Right lobe of liver (tissue), 6 donors: ENCODE results near the gene CPNE7. TPM values are rescaled to one million over a fixed set of nuclear protein-coding genes. Genes with fewer than 3 reads are reported as not detected.

Experiments used
- ATAC-seq, 4 donors: fragments of 200-7000 bp; cut with Tn5 transposase; one replicate each; pipeline ENCODE4 v1.9.1; 2020; ENCODE audit warnings: mild to moderate bottlenecking in 4 of 4, moderate library complexity in 4 of 4
- DNase-seq, 3 donors: peaks; one replicate each; pipeline ENCODE4 v3.0.0-alpha.2; 2020
- H3K27ac ChIP-seq, 3 donors: fragments of 200-600 bp; one replicate each; pipeline ENCODE4 v1.8.0; 2022
- H3K27me3 ChIP-seq, 2 donors: fragments of 200-600 bp; one replicate each; pipeline ENCODE4 v1.8.0; 2022
- H3K36me3 ChIP-seq, 4 donors: fragments of 200-600 bp; sonication (generic) in 1 of 4; one replicate each; pipeline versions ENCODE4 v1.5.1 to v1.8.0; 2017 to 2022; ENCODE audit warnings: control low read depth in 1 of 4
- H3K4me1 ChIP-seq, 4 donors: fragments of 200-600 bp; sonication (generic) in 1 of 4; one replicate each; pipeline versions ENCODE4 v1.5.1 to v1.8.0; 2017 to 2022; ENCODE audit warnings: control low read depth in 1 of 4
- H3K4me3 ChIP-seq, 3 donors: fragments of 200-600 bp; one replicate each; pipeline ENCODE4 v1.8.0; 2022
- H3K9me3 ChIP-seq, 4 donors: fragments of 200-600 bp; sonication (generic) in 1 of 4; one replicate each; pipeline versions ENCODE4 v1.5.1 to v1.8.0; 2017 to 2022; ENCODE audit warnings: control low read depth in 1 of 4
- POLR2A ChIP-seq: fragments of 450-650 bp; IDR thresholded peaks from one replicate; pipeline ENCODE4 v1.6.1; 2017; ENCODE audit warnings: antibody characterized with exemption, mild to moderate bottlenecking
- WGBS: methylation state at CpG from one replicate; pipeline ENCODE4 v1.1.6; 2018; ENCODE audit warnings: low coverage, low lambda C conversion rate; ENCODE audit not compliant: insufficient coverage; ENCODE audit errors: missing lambda C conversion rate; 5-methylcytosine and 5-hydroxymethylcytosine counted together
- intact Hi-C, 2 donors: fragments of 100-400 bp; cut with DNase I; formaldehyde crosslinking; loops; one replicate each; pipeline versions ENCODE4 v1.11.2 to v1.14.1; 2022
- total RNA-seq, 6 experiments: library from RNA; depleted of rRNA in 2 of 6; stranded (reverse); fragments of >200 nt in 2 of 6; fragmentation: NEBNext Ultra II Directional in 3 of 6; extraction: Animal tissue kit (Norgen Biotek cat#: 25700) in 3 of 6; gene quantifications; one replicate each; pipeline versions ENCODE4 v1.1.0 to v1.2.4, GENCODE V29; 2016 to 2023
- TF ChIP-seq, protein P1 (sequence below), 4 donors: fragments of 200-600 bp in 3 of 4; fragments of 450-650 bp in 1 of 4; IDR thresholded peaks; one replicate each; pipeline versions ENCODE4 v1.5.1 to v1.8.0; 2016 to 2022; ENCODE audit warnings: antibody characterized with exemption in 4 of 4, mild to moderate bottlenecking in 2 of 4
- donor health status: DM: no; HTN: yes; CAD: no.
- donor health status: DM: no; HTN: no; CAD: no.
- donor health status: DM: no; HTN: no; CAD: no.
- donor health status: DM: no; HTN: yes; CAD: no.
- donor health status: DM: no; HTN: yes; CAD: no.

Gene CPNE7
- total RNA-seq, 6 experiments from 2014 or later: 0.33 to 3.7 (median 0.77) TPM

DNA sequence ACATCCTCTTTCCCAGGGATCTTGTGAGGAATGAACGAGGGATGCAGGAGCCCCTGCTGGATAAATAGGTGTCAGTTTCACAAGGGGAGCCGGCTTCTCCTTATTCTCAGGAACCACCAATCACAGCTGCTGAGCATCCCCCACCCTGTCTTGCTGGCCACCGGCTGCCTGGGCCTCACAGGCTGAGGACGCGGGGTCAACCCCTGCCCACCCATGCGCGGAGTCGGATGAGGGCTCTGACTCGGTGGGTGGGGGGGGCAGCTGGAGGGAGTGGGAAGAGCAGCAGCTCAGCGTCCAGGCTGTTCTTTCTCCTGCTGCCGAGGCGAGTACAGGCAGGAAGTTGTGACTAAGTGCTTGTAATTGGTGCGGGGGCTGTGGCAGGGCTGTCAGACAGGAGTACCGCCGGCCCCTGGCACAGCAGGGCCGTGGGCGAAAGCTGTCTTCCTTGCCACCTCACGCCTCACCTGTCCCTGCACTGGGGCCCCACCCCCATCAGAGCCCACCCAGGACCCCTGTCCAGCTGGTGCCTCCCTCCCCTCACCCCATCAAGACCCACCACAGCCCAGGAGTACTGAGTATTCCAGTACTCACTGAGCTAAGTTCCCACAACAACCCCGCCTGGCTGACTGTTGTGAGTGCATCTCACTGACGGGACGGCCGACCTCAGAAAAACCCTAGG lies 26.9 kb downstream of the CPNE7 start:
- no peak overlapping the region for H3K27ac ChIP-seq
- peak; percentile 43 to 70 (median 52) for ATAC-seq
- H3K27me3 ChIP-seq: no peaks in the 10 kb centered on the region
- no peak for TF ChIP-seq POLR2A
- TF ChIP-seq, protein P1, sequence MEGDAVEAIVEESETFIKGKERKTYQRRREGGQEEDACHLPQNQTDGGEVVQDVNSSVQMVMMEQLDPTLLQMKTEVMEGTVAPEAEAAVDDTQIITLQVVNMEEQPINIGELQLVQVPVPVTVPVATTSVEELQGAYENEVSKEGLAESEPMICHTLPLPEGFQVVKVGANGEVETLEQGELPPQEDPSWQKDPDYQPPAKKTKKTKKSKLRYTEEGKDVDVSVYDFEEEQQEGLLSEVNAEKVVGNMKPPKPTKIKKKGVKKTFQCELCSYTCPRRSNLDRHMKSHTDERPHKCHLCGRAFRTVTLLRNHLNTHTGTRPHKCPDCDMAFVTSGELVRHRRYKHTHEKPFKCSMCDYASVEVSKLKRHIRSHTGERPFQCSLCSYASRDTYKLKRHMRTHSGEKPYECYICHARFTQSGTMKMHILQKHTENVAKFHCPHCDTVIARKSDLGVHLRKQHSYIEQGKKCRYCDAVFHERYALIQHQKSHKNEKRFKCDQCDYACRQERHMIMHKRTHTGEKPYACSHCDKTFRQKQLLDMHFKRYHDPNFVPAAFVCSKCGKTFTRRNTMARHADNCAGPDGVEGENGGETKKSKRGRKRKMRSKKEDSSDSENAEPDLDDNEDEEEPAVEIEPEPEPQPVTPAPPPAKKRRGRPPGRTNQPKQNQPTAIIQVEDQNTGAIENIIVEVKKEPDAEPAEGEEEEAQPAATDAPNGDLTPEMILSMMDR (IDR thresholded peaks at IDR 0.05): no peak
- H3K4me1 ChIP-seq: no peaks in the 10 kb centered on the region
- no peak for DNase-seq
- intact Hi-C loops: no loop called here
- H3K36me3 ChIP-seq: no peaks in the 10 kb centered on the region
- WGBS: 0% methylated on average over 4 of the region's 22 CpGs
- no peaks in the 10 kb centered on the region for H3K9me3 ChIP-seq
- no peak overlapping the region for H3K4me3 ChIP-seq

DNA sequence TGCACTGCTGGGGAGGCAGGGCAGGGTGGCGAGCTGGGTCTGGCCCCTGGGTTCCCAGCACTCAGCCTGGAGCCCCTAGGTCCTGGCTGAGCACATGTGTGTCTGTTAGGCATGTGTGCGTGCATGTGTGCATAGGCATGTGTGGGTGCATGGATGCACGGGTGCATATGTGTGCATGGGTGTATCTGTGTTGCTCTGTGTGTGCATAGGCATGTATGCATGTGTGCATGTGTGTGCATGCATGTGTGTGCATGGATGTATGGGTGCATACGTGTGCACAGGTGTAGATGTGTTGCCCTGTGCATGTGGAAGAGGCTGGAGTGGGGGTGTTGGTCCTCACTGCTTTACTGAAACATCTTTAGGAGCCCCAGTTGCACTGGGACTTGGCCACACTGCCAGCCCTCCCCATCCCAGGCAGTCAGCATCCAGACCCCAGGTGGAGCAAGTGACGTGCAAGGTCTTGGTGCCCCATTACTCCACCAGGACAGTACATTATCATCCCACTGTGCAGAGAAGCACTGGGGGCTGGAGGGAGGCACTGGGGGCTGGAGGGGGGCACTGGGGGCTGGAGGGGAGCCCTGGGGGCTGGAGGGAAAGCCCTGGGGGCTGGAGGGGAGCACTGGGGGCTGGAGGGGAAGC lies 27.5 kb downstream of the CPNE7 start:
- no peak for TF ChIP-seq POLR2A
- TF ChIP-seq, protein P1 (IDR thresholded peaks at IDR 0.05): no peak
- no peaks in the 10 kb centered on the region for H3K27me3 ChIP-seq
- no peaks in the 10 kb centered on the region for H3K9me3 ChIP-seq
- no peak overlapping the region for H3K4me3 ChIP-seq
- intact Hi-C loops: no loop called here
- no peaks in the 10 kb centered on the region for H3K36me3 ChIP-seq
- peak in 2 of 4 donors; percentile 8 to 12 for ATAC-seq
- H3K27ac ChIP-seq: no peak overlapping the region
- no peak for DNase-seq
- no peaks in the 10 kb centered on the region for H3K4me1 ChIP-seq
- WGBS: no CpG with 5 or more reads among the region's 5 CpGs

DNA sequence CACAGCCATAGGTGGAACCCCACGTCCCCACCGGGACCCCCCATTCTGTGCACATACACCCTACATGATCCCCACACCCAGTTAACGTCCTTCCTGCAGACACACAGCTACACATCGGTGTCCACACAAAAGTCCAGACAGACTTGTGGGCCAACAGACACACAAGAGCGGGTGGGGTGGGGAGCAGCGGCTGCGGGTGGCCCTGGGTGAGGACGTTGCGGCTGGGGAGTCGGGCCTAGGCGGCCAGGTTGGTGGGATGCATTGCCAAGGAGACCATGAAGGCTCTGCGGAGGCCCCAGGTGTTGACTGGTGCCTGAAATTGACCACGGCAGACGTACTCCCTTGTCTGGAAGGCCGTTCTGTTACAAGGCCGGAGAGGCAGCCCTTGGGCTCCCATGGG lies 29.2 kb downstream of the CPNE7 start:
- H3K27me3 ChIP-seq: no peaks in the 10 kb centered on the region
- no peak overlapping the region for H3K27ac ChIP-seq
- TF ChIP-seq, protein P1 (IDR thresholded peaks at IDR 0.05): no peak
- TF ChIP-seq POLR2A: no peak
- ATAC-seq (no peak), DNase-seq (no peak)
- no peaks in the 10 kb centered on the region for H3K9me3 ChIP-seq
- WGBS: 69% methylated on average over 7 of the region's 16 CpGs
- no peak overlapping the region for H3K4me3 ChIP-seq
- H3K36me3 ChIP-seq: no peaks in the 10 kb centered on the region
- intact Hi-C loops: no loop called here
- H3K4me1 ChIP-seq: no peaks in the 10 kb centered on the region

DNA sequence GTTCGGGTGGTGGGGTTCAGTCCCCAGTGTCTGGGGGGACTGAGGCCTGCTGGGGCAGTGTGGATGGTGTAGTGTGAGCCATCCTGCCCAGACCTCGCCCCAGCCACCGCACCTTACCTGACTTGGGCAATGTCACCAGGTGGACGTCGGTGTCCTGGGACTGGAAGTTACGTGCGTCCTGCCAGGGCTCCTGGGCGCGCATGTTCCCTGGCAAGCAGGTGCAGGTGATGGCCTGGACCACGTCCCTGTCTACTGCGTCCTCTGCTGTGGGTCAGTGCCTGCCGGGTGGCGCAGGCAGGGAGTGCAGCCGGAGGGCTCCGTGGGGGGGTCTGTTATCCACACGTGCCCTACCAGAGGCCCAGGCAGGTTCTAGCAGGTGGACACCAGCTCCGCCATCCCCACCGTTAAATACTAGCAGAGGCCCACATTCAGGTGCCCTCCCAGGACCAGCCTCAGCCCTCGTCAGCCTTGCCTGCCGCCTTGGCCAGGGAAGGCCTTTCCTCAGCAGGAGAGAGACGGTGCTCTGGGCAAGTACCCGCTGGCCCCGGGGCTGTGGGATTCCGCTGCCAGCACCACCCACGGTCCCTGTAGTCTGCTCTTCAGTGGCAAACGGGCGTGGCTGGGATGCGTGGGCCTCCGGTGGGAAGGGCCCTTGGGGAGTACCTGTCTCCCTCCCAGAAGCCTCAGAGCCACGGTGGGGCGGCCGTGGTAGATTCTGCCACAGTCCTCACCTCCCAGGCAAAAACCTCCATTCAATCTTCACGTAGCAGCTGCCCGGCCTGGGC lies 29.8 kb downstream of the CPNE7 start:
- TF ChIP-seq, protein P1 (IDR thresholded peaks at IDR 0.05): no peak
- no peak for TF ChIP-seq POLR2A
- 60% methylated on average over 1 of the region's 34 CpGs for whole genome bisulfite sequencing
- DNase-seq: no peak
- intact Hi-C loops: no loop called here
- Histone ChIP-seq H3K4me1 (no peaks in the 10 kb centered on the region), H3K27ac (no peak overlapping the region), H3K36me3 (no peaks in the 10 kb centered on the region), H3K27me3 (no peaks in the 10 kb centered on the region), H3K9me3 (no peaks in the 10 kb centered on the region), H3K4me3 (no peak overlapping the region)
- ATAC-seq: no peak
